H9 (cell line): ENCODE results near the gene DHRSX. TPM values are rescaled to one million over a fixed set of nuclear protein-coding genes. Genes with fewer than 3 reads are reported as not detected.

Source experiments
- DNase-seq: peaks from one replicate; pipeline ENCODE4 v3.0.0-alpha.2; 2017
- H2AFZ ChIP-seq: one replicate; pipeline ENCODE4 v1.6.1; 2013; ENCODE audit warnings: mild to moderate bottlenecking, low read length, control low read depth, moderate library complexity
- H2AK5ac ChIP-seq: 2 replicates; pipeline ENCODE4 v1.6.1; 2013; ENCODE audit warnings: low read length, control low read depth, mixed read lengths; ENCODE audit not compliant: insufficient read length
- H2BK120ac ChIP-seq: one replicate; pipeline ENCODE4 v1.6.1; 2013; ENCODE audit warnings: low read depth, mild to moderate bottlenecking, low read length, control low read depth, inconsistent platforms; ENCODE audit not compliant: poor library complexity, severe bottlenecking
- H2BK12ac ChIP-seq: 2 replicates; pipeline ENCODE4 v1.6.1; 2013; ENCODE audit warnings: low read length, control low read depth, mixed read lengths, low read depth; ENCODE audit not compliant: insufficient read length
- H2BK15ac ChIP-seq: 2 replicates; pipeline ENCODE4 v1.6.1; 2013; ENCODE audit warnings: low read depth, low read length, control low read depth
- H2BK20ac ChIP-seq: one replicate; pipeline ENCODE4 v1.6.1; 2013; ENCODE audit warnings: low read depth, mild to moderate bottlenecking, low read length, control low read depth, inconsistent platforms; ENCODE audit not compliant: poor library complexity, severe bottlenecking
- H2BK5ac ChIP-seq: 2 replicates; pipeline ENCODE4 v1.6.1; 2013; ENCODE audit warnings: low read length, control low read depth, mixed read lengths; ENCODE audit not compliant: insufficient read length
- H3K14ac ChIP-seq: 2 replicates; pipeline ENCODE4 v1.6.1; 2013; ENCODE audit warnings: low read length, control low read depth; ENCODE audit not compliant: insufficient read depth
- H3K18ac ChIP-seq: 2 replicates; pipeline ENCODE4 v1.6.1; 2013; ENCODE audit warnings: low read depth, mild to moderate bottlenecking, mixed read lengths, low read length, control low read depth; ENCODE audit not compliant: insufficient read length
- H3K23ac ChIP-seq: 2 replicates; pipeline ENCODE4 v1.6.1; 2013; ENCODE audit warnings: low read length, control low read depth, mixed read lengths, low read depth; ENCODE audit not compliant: insufficient read length
- H3K23me2 ChIP-seq: 2 replicates; pipeline ENCODE4 v1.6.1; 2013; ENCODE audit warnings: low read depth, mild to moderate bottlenecking, mixed read lengths, low read length, control low read depth; ENCODE audit not compliant: insufficient read length, poor library complexity, severe bottlenecking
- H3K27ac ChIP-seq: 2 replicates; pipeline ENCODE4 v1.5.1; 2013; ENCODE audit warnings: low read length, control low read depth, mixed read lengths, low read depth; ENCODE audit not compliant: insufficient read length
- H3K27me3 ChIP-seq: 2 replicates; pipeline ENCODE4 v1.6.1; 2013; ENCODE audit warnings: low read length, control low read depth, inconsistent platforms; ENCODE audit not compliant: insufficient read depth
- H3K4ac ChIP-seq: 2 replicates; pipeline ENCODE4 v1.6.1; 2013; ENCODE audit warnings: low read depth, mild to moderate bottlenecking, control low read depth, inconsistent platforms, low read length, moderate library complexity
- H3K4me1 ChIP-seq: 2 replicates; pipeline ENCODE4 v1.6.1; 2013; ENCODE audit warnings: low read length, control low read depth, inconsistent platforms; ENCODE audit not compliant: insufficient read depth
- H3K4me2 ChIP-seq: 2 replicates; pipeline ENCODE4 v1.6.1; 2013; ENCODE audit warnings: low read length, control low read depth, mixed read lengths; ENCODE audit not compliant: insufficient read length, insufficient read depth
- H3K56ac ChIP-seq: 2 replicates; pipeline ENCODE4 v1.6.1; 2013; ENCODE audit warnings: low read depth, mild to moderate bottlenecking, mixed read lengths, low read length, control low read depth; ENCODE audit not compliant: insufficient read length
- H3K79me1 ChIP-seq: 2 replicates; pipeline ENCODE4 v1.6.1; 2013; ENCODE audit warnings: low read depth, mild to moderate bottlenecking, moderate library complexity, low read length, control low read depth, inconsistent platforms; ENCODE audit not compliant: insufficient read depth, poor library complexity, severe bottlenecking
- H3K79me2 ChIP-seq: 2 replicates; pipeline ENCODE4 v1.6.1; 2013; ENCODE audit warnings: low read length, control low read depth, inconsistent platforms; ENCODE audit not compliant: insufficient read depth
- H3K9ac ChIP-seq: 2 replicates; pipeline ENCODE4 v1.6.1; 2013; ENCODE audit warnings: low read length, control low read depth, mixed read lengths; ENCODE audit not compliant: insufficient read length; ENCODE audit errors: extremely low read depth
- H3K9me3 ChIP-seq: one replicate; pipeline ENCODE4 v1.6.1; 2013; ENCODE audit warnings: low read depth, low read length, inconsistent platforms; ENCODE audit not compliant: control insufficient read depth
- H3T11ph ChIP-seq: one replicate; pipeline ENCODE4 v1.6.1; 2013; ENCODE audit warnings: mild to moderate bottlenecking, low read length, control low read depth, inconsistent platforms
- H4K20me1 ChIP-seq: one replicate; pipeline ENCODE4 v1.6.1; 2013; ENCODE audit not compliant: control insufficient read depth, insufficient read length, insufficient read depth
- H4K5ac ChIP-seq: 2 replicates; pipeline ENCODE4 v1.6.1; 2013; ENCODE audit warnings: low read depth, mild to moderate bottlenecking, mixed read lengths, low read length, control low read depth; ENCODE audit not compliant: insufficient read length
- H4K8ac ChIP-seq: replicated peaks from 2 replicates; pipeline ENCODE4 v1.6.1; 2013; ENCODE audit warnings: low read length, control low read depth, mixed read lengths, low read depth; ENCODE audit not compliant: insufficient read length
- H4K91ac ChIP-seq: 2 replicates; pipeline ENCODE4 v1.6.1; 2013; ENCODE audit warnings: low read depth, mild to moderate bottlenecking, moderate library complexity, mixed read lengths, low read length, control low read depth; ENCODE audit not compliant: insufficient read length
- H3K27ac Mint-ChIP-seq, 3 experiments: 2 replicates in 2 of 3; 3 replicates in 1 of 3; pipeline ENCODE4 v1.8.0; 2020 to 2021; ENCODE audit warnings: mixed read lengths in 3 of 3, mild to moderate bottlenecking in 1 of 3, moderate library complexity in 1 of 3
- H3K27me3 Mint-ChIP-seq: 2 replicates; pipeline ENCODE4 v1.8.0; 2021; ENCODE audit warnings: low read depth, mild to moderate bottlenecking, moderate library complexity, mixed read lengths
- H3K36me3 Mint-ChIP-seq, 3 experiments: 2 replicates in 2 of 3; 3 replicates in 1 of 3; pipeline ENCODE4 v1.8.0; 2020 to 2021; ENCODE audit warnings: low read depth in 3 of 3, mixed read lengths in 3 of 3; ENCODE audit not compliant: insufficient read depth in 1 of 3
- H3K4me1 Mint-ChIP-seq, 2 experiments: 2 replicates each; pipeline ENCODE4 v1.8.0; 2020; ENCODE audit warnings: mixed read lengths in 2 of 2
- H3K4me3 Mint-ChIP-seq, 2 experiments: 2 replicates in 1 of 2; 3 replicates in 1 of 2; pipeline ENCODE4 v1.8.0; 2020 to 2021; ENCODE audit warnings: mild to moderate bottlenecking in 2 of 2, mixed read lengths in 2 of 2, moderate library complexity in 1 of 2
- H3K9me3 Mint-ChIP-seq, 2 experiments: 2 replicates in 1 of 2; 3 replicates in 1 of 2; pipeline ENCODE4 v1.8.0; 2020; ENCODE audit warnings: mild to moderate bottlenecking in 2 of 2, mixed read lengths in 2 of 2, moderate library complexity in 1 of 2
- WGBS: extraction: QIAGEN DNeasy Blood & Tissue Kit; methylation state at CpG from one replicate; pipeline ENCODE4 v1.1.7; 2013; ENCODE audit warnings: missing lambda C conversion rate, low lambda C conversion rate, mixed read lengths; ENCODE audit not compliant: insufficient read length; ENCODE audit errors: extremely low coverage; 5-methylcytosine and 5-hydroxymethylcytosine counted together
- total RNA-seq: library from RNA; stranded (reverse); gene quantifications from 2 replicates; pipeline ENCODE4 v1.2.1, GENCODE V29; 2021
- TF ChIP-seq, protein P1 (sequence below): fragments of 200-600 bp; sonication (generic); conservative IDR thresholded peaks from 3 replicates; pipeline ENCODE4 v1.8.0; 2021; ENCODE audit warnings: antibody characterized with exemption, mild to moderate bottlenecking

The DHRSX gene
- total RNA-seq, 1 experiment from 2014 or later: 44.0 TPM

DNA sequence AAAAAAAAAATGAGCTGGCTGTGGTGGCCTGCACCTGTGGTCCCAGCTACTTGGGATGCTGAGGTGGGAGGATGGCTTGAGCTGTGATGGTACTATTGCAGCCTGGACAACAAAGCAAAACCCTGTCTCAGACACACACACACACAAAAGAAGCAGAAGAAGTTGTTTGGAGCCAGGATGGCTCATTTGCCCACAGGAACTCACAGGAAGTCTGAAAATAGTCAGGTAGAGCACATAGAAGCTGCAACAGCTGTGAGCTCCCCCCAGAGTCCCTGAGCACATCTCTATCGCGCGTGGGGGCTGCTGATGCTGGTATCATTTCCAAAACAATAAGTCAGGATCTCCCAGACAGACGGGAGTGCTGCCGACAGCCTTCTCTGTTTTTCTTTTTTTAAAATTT, 13.4 kb upstream of the DHRSX start:
- DNase-seq: no peak
- Histone ChIP-seq H2BK120ac (no peak overlapping the region), H3K18ac (no peak overlapping the region), H2BK12ac (no peak overlapping the region), H2BK20ac (no peak overlapping the region), H2AFZ (no peak overlapping the region), H3K14ac (no peak overlapping the region), H4K5ac (no peak overlapping the region), H3K23me2 (no peaks in the 10 kb centered on the region), H2BK15ac (no peak overlapping the region), H3K27ac (no peak overlapping the region), H4K8ac (no peak overlapping the region), H3K27me3 (no peaks in the 10 kb centered on the region), H2BK5ac (no peak overlapping the region), H3K79me1 (no peaks in the 10 kb centered on the region), H3K23ac (no peak overlapping the region), H4K20me1 (no peaks in the 10 kb centered on the region), H4K91ac (no peak overlapping the region), H3K4me1 (no peaks in the 10 kb centered on the region), H3T11ph (no peak overlapping the region), H2AK5ac (no peak overlapping the region), H3K4ac (no peak overlapping the region), H3K9me3 (no peaks in the 10 kb centered on the region), H3K56ac (no peak overlapping the region), H3K79me2 (no peaks in the 10 kb centered on the region), H3K9ac (no peak overlapping the region), H3K4me2 (no peak overlapping the region)
- Mint-ChIP-seq H3K4me1 (peaks cover 15 to 16% of the 10 kb centered on the region in 2 experiments), H3K36me3 (peaks cover 0 to 7% (median 0%) of the 10 kb centered on the region in 3 experiments; a peak in 1 of 7 replicates), H3K9me3 (no peaks in the 10 kb centered on the region; a peak in 1 of 5 replicates), H3K27me3 (peaks cover 2% of the 10 kb centered on the region; the same call in 1 of the 2 replicates), H3K27ac (no peak overlapping the region), H3K4me3 (no peak overlapping the region)
- WGBS: no CpG with 5 or more reads among the region's 5 CpGs
- TF ChIP-seq, protein P1, sequence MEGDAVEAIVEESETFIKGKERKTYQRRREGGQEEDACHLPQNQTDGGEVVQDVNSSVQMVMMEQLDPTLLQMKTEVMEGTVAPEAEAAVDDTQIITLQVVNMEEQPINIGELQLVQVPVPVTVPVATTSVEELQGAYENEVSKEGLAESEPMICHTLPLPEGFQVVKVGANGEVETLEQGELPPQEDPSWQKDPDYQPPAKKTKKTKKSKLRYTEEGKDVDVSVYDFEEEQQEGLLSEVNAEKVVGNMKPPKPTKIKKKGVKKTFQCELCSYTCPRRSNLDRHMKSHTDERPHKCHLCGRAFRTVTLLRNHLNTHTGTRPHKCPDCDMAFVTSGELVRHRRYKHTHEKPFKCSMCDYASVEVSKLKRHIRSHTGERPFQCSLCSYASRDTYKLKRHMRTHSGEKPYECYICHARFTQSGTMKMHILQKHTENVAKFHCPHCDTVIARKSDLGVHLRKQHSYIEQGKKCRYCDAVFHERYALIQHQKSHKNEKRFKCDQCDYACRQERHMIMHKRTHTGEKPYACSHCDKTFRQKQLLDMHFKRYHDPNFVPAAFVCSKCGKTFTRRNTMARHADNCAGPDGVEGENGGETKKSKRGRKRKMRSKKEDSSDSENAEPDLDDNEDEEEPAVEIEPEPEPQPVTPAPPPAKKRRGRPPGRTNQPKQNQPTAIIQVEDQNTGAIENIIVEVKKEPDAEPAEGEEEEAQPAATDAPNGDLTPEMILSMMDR: no peak
